IMR-90 (cell line): ENCODE measurements around the gene C5.

Experiments used
- CEBPB ChIP-seq: IDR thresholded peaks from 2 replicates; pipeline ENCODE4 v1.6.1; 2012; ENCODE audit warnings: low read depth, low read length, improper control_type of control experiment
- MAFK ChIP-seq: IDR thresholded peaks from 2 replicates; pipeline ENCODE4 v1.6.1; 2012; ENCODE audit warnings: low read depth, low read length, improper control_type of control experiment
- MXI1 ChIP-seq: IDR thresholded peaks from 2 replicates; pipeline ENCODE4 v1.6.1; 2012; ENCODE audit warnings: low read depth, mild to moderate bottlenecking, low read length, moderate library complexity, borderline replicate concordance
- POLR2A ChIP-seq: IDR thresholded peaks from 2 replicates; pipeline ENCODE4 v1.6.1; 2012; ENCODE audit warnings: mild to moderate bottlenecking, low read depth, low read length
- RAD21 ChIP-seq: IDR thresholded peaks from 2 replicates; pipeline ENCODE4 v1.6.1; 2012; ENCODE audit warnings: low read length, improper control_type of control experiment
- RCOR1 ChIP-seq: IDR thresholded peaks from 2 replicates; pipeline ENCODE4 v1.6.1; 2012; ENCODE audit warnings: mild to moderate bottlenecking, low read length, improper control_type of control experiment; ENCODE audit not compliant: insufficient replicate concordance
- RFX5 ChIP-seq: IDR thresholded peaks from 2 replicates; pipeline ENCODE4 v1.8.0; 2012; ENCODE audit warnings: low read depth, mild to moderate bottlenecking, low read length, moderate library complexity
- SMC3 ChIP-seq: fragments of 150-350 bp; IDR thresholded peaks from 2 replicates; pipeline ENCODE4 v1.6.1; 2016; ENCODE audit warnings: low read depth, mild to moderate bottlenecking, antibody characterized with exemption, low read length, moderate library complexity
- TF ChIP-seq, protein P1 (sequence below): conservative IDR thresholded peaks from 2 replicates; pipeline ENCODE4 v1.5.1; 2012; ENCODE audit warnings: mild to moderate bottlenecking, low read depth, low read length, improper control_type of control experiment

DNA sequence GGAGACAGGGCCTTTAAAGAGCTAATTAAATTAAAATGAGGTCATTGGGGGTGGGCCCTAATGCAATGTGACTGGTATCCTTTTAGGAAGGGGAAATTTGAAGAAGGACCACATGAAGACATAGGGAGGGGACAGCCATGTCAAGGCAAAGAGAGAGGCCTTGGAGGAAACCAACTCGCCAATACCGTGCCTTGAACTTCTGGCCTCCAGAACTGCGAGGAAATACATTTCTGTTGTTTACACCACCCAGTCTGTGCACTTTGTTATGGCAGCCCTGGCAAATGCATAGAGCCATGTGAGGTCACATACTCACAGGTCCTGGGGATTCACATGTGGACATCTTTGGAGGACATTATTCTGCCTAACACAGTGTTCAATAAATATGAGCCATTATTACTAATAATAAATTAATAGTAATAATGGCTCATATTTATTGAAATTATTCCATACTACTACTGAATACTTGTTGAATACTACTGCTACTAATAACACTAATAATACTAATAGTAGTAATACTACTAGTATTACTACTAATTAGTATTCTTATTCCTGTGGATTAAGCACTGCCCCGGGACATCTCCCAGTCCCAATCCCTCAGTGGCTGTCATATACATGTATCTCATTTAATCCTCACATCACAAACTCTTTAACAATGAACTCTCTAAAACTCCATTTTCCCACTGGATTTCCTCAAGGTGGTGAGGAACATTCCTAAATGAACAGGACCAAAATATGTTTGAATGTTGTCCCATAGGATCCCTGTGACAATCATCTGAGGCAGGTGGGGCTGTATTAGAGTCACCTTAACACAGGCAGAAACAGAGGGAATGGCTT, 131.9 kb downstream of the C5 start:
- TF ChIP-seq, protein P1, sequence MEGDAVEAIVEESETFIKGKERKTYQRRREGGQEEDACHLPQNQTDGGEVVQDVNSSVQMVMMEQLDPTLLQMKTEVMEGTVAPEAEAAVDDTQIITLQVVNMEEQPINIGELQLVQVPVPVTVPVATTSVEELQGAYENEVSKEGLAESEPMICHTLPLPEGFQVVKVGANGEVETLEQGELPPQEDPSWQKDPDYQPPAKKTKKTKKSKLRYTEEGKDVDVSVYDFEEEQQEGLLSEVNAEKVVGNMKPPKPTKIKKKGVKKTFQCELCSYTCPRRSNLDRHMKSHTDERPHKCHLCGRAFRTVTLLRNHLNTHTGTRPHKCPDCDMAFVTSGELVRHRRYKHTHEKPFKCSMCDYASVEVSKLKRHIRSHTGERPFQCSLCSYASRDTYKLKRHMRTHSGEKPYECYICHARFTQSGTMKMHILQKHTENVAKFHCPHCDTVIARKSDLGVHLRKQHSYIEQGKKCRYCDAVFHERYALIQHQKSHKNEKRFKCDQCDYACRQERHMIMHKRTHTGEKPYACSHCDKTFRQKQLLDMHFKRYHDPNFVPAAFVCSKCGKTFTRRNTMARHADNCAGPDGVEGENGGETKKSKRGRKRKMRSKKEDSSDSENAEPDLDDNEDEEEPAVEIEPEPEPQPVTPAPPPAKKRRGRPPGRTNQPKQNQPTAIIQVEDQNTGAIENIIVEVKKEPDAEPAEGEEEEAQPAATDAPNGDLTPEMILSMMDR: no peak
- TF ChIP-seq POLR2A (no peak), RAD21 (no peak), RFX5 (no peak), RCOR1 (no peak), CEBPB (no peak), MXI1 (no peak), SMC3 (no peak), MAFK (no peak)
